Heart left ventricle (tissue), 16 donors: ENCODE measurements around the gene SYF2. TPM values are rescaled to one million over a fixed set of nuclear protein-coding genes. Genes with fewer than 3 reads are reported as not detected.

Experiments used
- ATAC-seq, 4 donors: fragments of 200-7000 bp; cut with Tn5 transposase; one replicate each; pipeline ENCODE4 v1.9.1; 2020 to 2022; ENCODE audit warnings: moderate library complexity in 4 of 4, mild to moderate bottlenecking in 3 of 4, moderate number of reproducible peaks in 1 of 4
- DNase-seq, 5 donors: peaks; one replicate each; pipeline ENCODE4 v3.0.0-alpha.2; 2020
- H3K27ac ChIP-seq, 12 donors: fragments of 200-600 bp; sonication (generic) in 4 of 12; one replicate each; pipeline versions ENCODE4 v1.5.0 to v1.8.0; 2016 to 2022; ENCODE audit warnings: mild to moderate bottlenecking in 2 of 12
- H3K27me3 ChIP-seq, 9 donors: fragments of 200-600 bp; sonication (generic) in 2 of 9; one replicate each; pipeline versions ENCODE4 v1.5.1 to v1.8.0; 2016 to 2022; ENCODE audit warnings: mild to moderate bottlenecking in 3 of 9
- H3K36me3 ChIP-seq, 9 donors: fragments of 200-600 bp; sonication (generic) in 2 of 9; one replicate each; pipeline versions ENCODE4 v1.5.0 to v1.8.0; 2018 to 2022; ENCODE audit warnings: mild to moderate bottlenecking in 2 of 9
- H3K4me1 ChIP-seq, 12 donors: fragments of 200-600 bp; sonication (generic) in 4 of 12; one replicate each; pipeline versions ENCODE4 v1.5.0 to v1.8.0; 2016 to 2022; ENCODE audit warnings: mild to moderate bottlenecking in 3 of 12
- H3K4me3 ChIP-seq, 12 donors: fragments of 200-600 bp; sonication (generic) in 4 of 12; one replicate each; pipeline versions ENCODE4 v1.5.0 to v1.8.0; 2017 to 2022; ENCODE audit warnings: mild to moderate bottlenecking in 9 of 12, moderate library complexity in 4 of 12
- H3K9me3 ChIP-seq, 12 donors: fragments of 200-600 bp; sonication (generic) in 4 of 12; one replicate each; pipeline versions ENCODE4 v1.5.0 to v1.8.0; 2016 to 2022; ENCODE audit warnings: mild to moderate bottlenecking in 1 of 12
- CTCF ChIP-seq, 12 donors: fragments of 200-600 bp; sonication (generic) in 4 of 12; IDR thresholded peaks; one replicate each; pipeline versions ENCODE4 v1.5.0 to v1.8.0; 2018 to 2022; ENCODE audit warnings: antibody characterized with exemption in 12 of 12, mild to moderate bottlenecking in 5 of 12
- POLR2A ChIP-seq, 2 donors: fragments of 450-650 bp; IDR thresholded peaks; one replicate each; pipeline ENCODE4 v1.6.1; 2017; ENCODE audit warnings: antibody characterized with exemption in 2 of 2, mild to moderate bottlenecking in 2 of 2, moderate library complexity in 2 of 2
- WGBS, 4 donors: extraction: QIAGEN DNeasy Blood & Tissue Kit in 2 of 4; methylation state at CpG; one replicate each; pipeline versions ENCODE4 v1.1.5 to v1.1.7; 2013 to 2018; 5-methylcytosine and 5-hydroxymethylcytosine counted together
- intact Hi-C, 10 donors: fragments of 100-400 bp; cut with DNase I; formaldehyde crosslinking; loops; one replicate each; pipeline versions ENCODE4 v1.11.1 to v1.14.2; 2022
- polyA plus RNA-seq, 2 donors: library from polyadenylated mRNA; stranded (reverse); fragments of 200-250 nt; gene quantifications; one replicate each; pipeline ENCODE4 v1.2.3, GENCODE V29; 2013
- total RNA-seq, 9 donors: library from RNA; depleted of rRNA in 2 of 9; stranded (reverse); fragments of >200 nt in 2 of 9; fragmentation: NEBNext Ultra II Directional in 3 of 9; extraction: Animal tissue kit (Norgen Biotek cat#: 25700) in 3 of 9; gene quantifications; one replicate each; pipeline versions ENCODE4 v1.1.0 to v1.2.4, GENCODE V29; 2016 to 2023
- donor health status: ischemic (EF 13 %, LVEDD 7.1; RV severe dilation, severe dysfunction).
- donor health status: healthy with polysubstance abuse.
- donor health status: DM: no; HTN: yes; CAD: no.
- donor health status: DM: no; HTN: no; CAD: no.
- donor health status: ischemic (EF 25% LVEDD 6.9; RV normal size, moderate dysfunction).
- donor health status: ischemic (EF 25% LVEDD 5.7; RV mildly dilated, moderate dysfunction).
- donor health status: healthy.
- donor health status: DM: yes; HTN: yes; CAD: no.
- donor health status: ischemic (EF 35%, LVEDD 5.7; RV mildly dilated, moderate dysfunction).
- donor health status: nonischemic (EF 11% LVEDD 7.7; RV severe dilation, severe dysfunction).
- donor health status: DM: yes; HTN: yes; CAD: no.
- donor health status: PGD.
- donor health status: ischemic (EF 29% LVEDD 5.4; RV normal size, mild dysfunction).
- donor health status: nonischemic (EF 23%, LVEDD 6.1; RV moderate dilation, normal function).

Gene SYF2
- total and polyA plus RNA-seq, 11 donors = 25.0 to 60.3 (median 35.4) TPM

- no peaks in the 10 kb centered on the region for H3K27me3 ChIP-seq
- 9 to 15% (median 12%) methylated on average over 28 to 30 of the region's 30 CpGs for WGBS, 4 donors
- peaks cover 0 to 58% (median 44%) of the 10 kb centered on the region in 9 donors for H3K36me3 ChIP-seq
- intact Hi-C loops = loop anchor here in 4 of 10 donors (2.0 to 10.0 kb wide), 7 partner anchors 91 to 749 kb away; partner anchors contain the start of genes MTFR1L (in 2 of the 4), TMEM50A (in 2 of the 4) and PAFAH2 (in 1 of the 4)
- no peaks in the 10 kb centered on the region for H3K9me3 ChIP-seq
- DNase-seq (no peak), ATAC-seq (peak in 3 of 4 donors; percentile 0 to 2 (median 0))
- H3K4me3 ChIP-seq = peak overlapping the region; percentile 63 to 98 (median 80)
- H3K27ac ChIP-seq = peak overlapping the region; percentile 95 to 100 (median 100)
- H3K4me1 ChIP-seq = peaks cover 7 to 55% (median 29%) of the 10 kb centered on the region in 12 donors
- TF ChIP-seq POLR2A (IDR thresholded peaks at IDR 0.05) (no peak), CTCF (IDR thresholded peaks at IDR 0.05) (no peak)
These were observed 13.7 kb upstream of the SYF2 start for GRCh38 chr1:25245809-25246599.

- peak overlapping the region in 8 of 12 donors; percentile 97 to 100 (median 100) for H3K27ac ChIP-seq
- H3K36me3 ChIP-seq = peaks cover 0 to 64% (median 46%) of the 10 kb centered on the region in 9 donors
- WGBS, 4 donors = 63 to 70% (median 68%) methylated on average over 5 of the region's 5 CpGs
- DNase-seq (no peak), ATAC-seq (no peak)
- H3K4me1 ChIP-seq = peaks cover 10 to 61% (median 34%) of the 10 kb centered on the region in 12 donors
- TF ChIP-seq CTCF (IDR thresholded peaks at IDR 0.05) (no peak), POLR2A (IDR thresholded peaks at IDR 0.05) (no peak)
- no peaks in the 10 kb centered on the region for H3K27me3 ChIP-seq
- peak overlapping the region in 10 of 12 donors; percentile 63 to 98 (median 80) for H3K4me3 ChIP-seq
- H3K9me3 ChIP-seq = no peaks in the 10 kb centered on the region
- intact Hi-C loops = loop anchor here in 4 of 10 donors (5.0 to 10.0 kb wide), 6 partner anchors 92 to 749 kb away; partner anchors contain the start of genes MTFR1L (in 2 of the 4), PAFAH2 (in 1 of the 4) and TMEM50A (in 1 of the 4)
These were observed 13.1 kb upstream of the SYF2 start for GRCh38 chr1:25245393-25245792.

GRCh38 chr1:25243907-25244306, 11.6 kb upstream of the SYF2 start:
- ATAC-seq = no peak
- intact Hi-C loops = loop anchor here in 3 of 10 donors (10.0 kb wide), 3 partner anchors 281 to 751 kb away; partner anchors contain the start of genes MTFR1L (in 1 of the 3) and PAFAH2 (in 1 of the 3)
- DNase-seq = no peak
- H3K4me3 ChIP-seq = no peak overlapping the region
- H3K9me3 ChIP-seq = no peaks in the 10 kb centered on the region
- TF ChIP-seq CTCF (IDR thresholded peaks at IDR 0.05) = no peak
- TF ChIP-seq POLR2A (IDR thresholded peaks at IDR 0.05) = no peak
- peaks cover 11 to 75% (median 48%) of the 10 kb centered on the region in 12 donors for H3K4me1 ChIP-seq
- H3K36me3 ChIP-seq = peaks cover 0 to 66% (median 46%) of the 10 kb centered on the region in 9 donors
- H3K27me3 ChIP-seq = no peaks in the 10 kb centered on the region
- WGBS, 4 donors = 57 to 68% (median 60%) methylated on average over 6 of the region's 6 CpGs
- no peak overlapping the region for H3K27ac ChIP-seq
